GM23338 (cell line): Measurements from ENCODE around the gene C1orf174.

ENCODE experiments used
- CREB1 ChIP-seq: fragments of 250-450 bp; sonication (Bioruptor Pico); IDR thresholded peaks from 2 replicates; pipeline ENCODE4 v1.5.0; 2020; ENCODE audit warnings: low read depth, mild to moderate bottlenecking, moderate library complexity
- ETS1 ChIP-seq: IDR thresholded peaks from 2 replicates; pipeline ENCODE4 v1.6.1; 2016; ENCODE audit warnings: antibody characterized with exemption
- EZH2 ChIP-seq: fragments of 200-600 bp; sonication (generic); IDR thresholded peaks from one replicate; pipeline ENCODE4 v1.8.0; 2017; ENCODE audit warnings: antibody characterized with exemption, mild to moderate bottlenecking, low read depth; ENCODE audit not compliant: unreplicated experiment
- EZH2phosphoT487 ChIP-seq: fragments of 200-600 bp; sonication (generic); IDR thresholded peaks from one replicate; pipeline ENCODE4 v1.8.1; 2018; ENCODE audit warnings: antibody characterized with exemption; ENCODE audit not compliant: unreplicated experiment
- JUNB ChIP-seq: IDR thresholded peaks from one replicate; pipeline ENCODE4 v1.6.1; 2016; ENCODE audit warnings: antibody characterized with exemption; ENCODE audit not compliant: unreplicated experiment
- NANOG ChIP-seq: IDR thresholded peaks from 2 replicates; pipeline ENCODE4 v1.6.1; 2016; ENCODE audit warnings: antibody characterized with exemption, borderline replicate concordance
- POLR2AphosphoS5 ChIP-seq: IDR thresholded peaks from 2 replicates; pipeline ENCODE4 v1.6.1; 2016; ENCODE audit warnings: antibody characterized with exemption, low read depth
- STAT1 ChIP-seq: IDR thresholded peaks from one replicate; pipeline ENCODE4 v1.6.1; 2016; ENCODE audit warnings: antibody characterized with exemption; ENCODE audit not compliant: unreplicated experiment
- TF ChIP-seq, protein P1 (sequence below), 2 experiments: fragments of 200-600 bp in 1 of 2; sonication (generic) in 1 of 2; conservative IDR thresholded peaks; 2 replicates each; pipeline versions ENCODE4 v1.5.1 to v1.6.1; 2016 to 2017; ENCODE audit warnings: antibody characterized with exemption in 2 of 2, low read depth in 2 of 2, mild to moderate bottlenecking in 2 of 2, moderate library complexity in 1 of 2
- TF ChIP-seq, protein P2 (sequence below): IDR thresholded peaks from one replicate; pipeline ENCODE4 v1.6.1; 2018; ENCODE audit warnings: antibody characterized with exemption; ENCODE audit not compliant: unreplicated experiment

- TF ChIP-seq, protein P1, sequence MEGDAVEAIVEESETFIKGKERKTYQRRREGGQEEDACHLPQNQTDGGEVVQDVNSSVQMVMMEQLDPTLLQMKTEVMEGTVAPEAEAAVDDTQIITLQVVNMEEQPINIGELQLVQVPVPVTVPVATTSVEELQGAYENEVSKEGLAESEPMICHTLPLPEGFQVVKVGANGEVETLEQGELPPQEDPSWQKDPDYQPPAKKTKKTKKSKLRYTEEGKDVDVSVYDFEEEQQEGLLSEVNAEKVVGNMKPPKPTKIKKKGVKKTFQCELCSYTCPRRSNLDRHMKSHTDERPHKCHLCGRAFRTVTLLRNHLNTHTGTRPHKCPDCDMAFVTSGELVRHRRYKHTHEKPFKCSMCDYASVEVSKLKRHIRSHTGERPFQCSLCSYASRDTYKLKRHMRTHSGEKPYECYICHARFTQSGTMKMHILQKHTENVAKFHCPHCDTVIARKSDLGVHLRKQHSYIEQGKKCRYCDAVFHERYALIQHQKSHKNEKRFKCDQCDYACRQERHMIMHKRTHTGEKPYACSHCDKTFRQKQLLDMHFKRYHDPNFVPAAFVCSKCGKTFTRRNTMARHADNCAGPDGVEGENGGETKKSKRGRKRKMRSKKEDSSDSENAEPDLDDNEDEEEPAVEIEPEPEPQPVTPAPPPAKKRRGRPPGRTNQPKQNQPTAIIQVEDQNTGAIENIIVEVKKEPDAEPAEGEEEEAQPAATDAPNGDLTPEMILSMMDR (conservative IDR thresholded peaks at IDR 0.05; ENCODE audit: low read depth in 2 of 2) = no peak
- TF ChIP-seq, protein P2, sequence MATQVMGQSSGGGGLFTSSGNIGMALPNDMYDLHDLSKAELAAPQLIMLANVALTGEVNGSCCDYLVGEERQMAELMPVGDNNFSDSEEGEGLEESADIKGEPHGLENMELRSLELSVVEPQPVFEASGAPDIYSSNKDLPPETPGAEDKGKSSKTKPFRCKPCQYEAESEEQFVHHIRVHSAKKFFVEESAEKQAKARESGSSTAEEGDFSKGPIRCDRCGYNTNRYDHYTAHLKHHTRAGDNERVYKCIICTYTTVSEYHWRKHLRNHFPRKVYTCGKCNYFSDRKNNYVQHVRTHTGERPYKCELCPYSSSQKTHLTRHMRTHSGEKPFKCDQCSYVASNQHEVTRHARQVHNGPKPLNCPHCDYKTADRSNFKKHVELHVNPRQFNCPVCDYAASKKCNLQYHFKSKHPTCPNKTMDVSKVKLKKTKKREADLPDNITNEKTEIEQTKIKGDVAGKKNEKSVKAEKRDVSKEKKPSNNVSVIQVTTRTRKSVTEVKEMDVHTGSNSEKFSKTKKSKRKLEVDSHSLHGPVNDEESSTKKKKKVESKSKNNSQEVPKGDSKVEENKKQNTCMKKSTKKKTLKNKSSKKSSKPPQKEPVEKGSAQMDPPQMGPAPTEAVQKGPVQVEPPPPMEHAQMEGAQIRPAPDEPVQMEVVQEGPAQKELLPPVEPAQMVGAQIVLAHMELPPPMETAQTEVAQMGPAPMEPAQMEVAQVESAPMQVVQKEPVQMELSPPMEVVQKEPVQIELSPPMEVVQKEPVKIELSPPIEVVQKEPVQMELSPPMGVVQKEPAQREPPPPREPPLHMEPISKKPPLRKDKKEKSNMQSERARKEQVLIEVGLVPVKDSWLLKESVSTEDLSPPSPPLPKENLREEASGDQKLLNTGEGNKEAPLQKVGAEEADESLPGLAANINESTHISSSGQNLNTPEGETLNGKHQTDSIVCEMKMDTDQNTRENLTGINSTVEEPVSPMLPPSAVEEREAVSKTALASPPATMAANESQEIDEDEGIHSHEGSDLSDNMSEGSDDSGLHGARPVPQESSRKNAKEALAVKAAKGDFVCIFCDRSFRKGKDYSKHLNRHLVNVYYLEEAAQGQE = no peak
- TF ChIP-seq EZH2 (no peak), EZH2phosphoT487 (no peak), ETS1 (no peak), POLR2AphosphoS5 (no peak), CREB1 (CRISPR knock-in tag) (no peak), STAT1 (no peak), JUNB (no peak), NANOG (no peak)
Observed at GRCh38 chr1:3863231-3863935, 36.7 kb downstream of the C1orf174 start.
